ENCODE measurements around the gene KIR2DL3.
"Not testable (repeated sequence)": the region's sequence is repeated elsewhere in the genome, so short reads cannot be mapped to it uniquely, and the experiment has no call there.

Gene KIR2DL3

GRCh38 chr19:54738306-54738705 is at the start of gene KIR2DL3:
Gene KIR2DL3 (plus strand): TSS chr19:54738513. CDS start chr19:54738546, 33 bp downstream.
- not testable (repeated sequence) for H3K4me3 ChIP-seq (ENCODE audit: low read depth, low read length); DNase-seq (ENCODE audit: low read depth)

GRCh38 chr19:54691582-54692297 is 46.6 kb upstream of the KIR2DL3 start:
- no peak for DNase-seq (ENCODE audit: low read depth)
- H3K4me3 ChIP-seq (ENCODE audit: low read depth, low read length), result no peak overlapping the region
- TF ChIP-seq POLR2A (IDR thresholded peaks at IDR 0.05; ENCODE audit: extremely low read depth, insufficient read length), result no peak
- TF ChIP-seq, protein P1, sequence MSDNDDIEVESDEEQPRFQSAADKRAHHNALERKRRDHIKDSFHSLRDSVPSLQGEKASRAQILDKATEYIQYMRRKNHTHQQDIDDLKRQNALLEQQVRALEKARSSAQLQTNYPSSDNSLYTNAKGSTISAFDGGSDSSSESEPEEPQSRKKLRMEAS (IDR thresholded peaks at IDR 0.05; ENCODE audit: low read depth, low read length), result no peak
- TF ChIP-seq CTCF (IDR thresholded peaks at IDR 0.05; ENCODE audit: low read depth, low read length), result no peak
- no peak for TF ChIP-seq MYC (IDR thresholded peaks at IDR 0.05; ENCODE audit: low read depth, low read length)

GRCh38 chr19:54692298-54692615 is 46.1 kb upstream of the KIR2DL3 start:
- no peak overlapping the region for H3K4me3 ChIP-seq (ENCODE audit: low read depth, low read length)
- no peak for DNase-seq (ENCODE audit: low read depth)
- TF ChIP-seq MYC (IDR thresholded peaks at IDR 0.05; ENCODE audit: low read depth, low read length) (no peak), POLR2A (IDR thresholded peaks at IDR 0.05; ENCODE audit: extremely low read depth, insufficient read length) (no peak), CTCF (IDR thresholded peaks at IDR 0.05; ENCODE audit: low read depth, low read length) (no peak)
- TF ChIP-seq, protein P1 (IDR thresholded peaks at IDR 0.05; ENCODE audit: low read depth, low read length), result no peak

DNA sequence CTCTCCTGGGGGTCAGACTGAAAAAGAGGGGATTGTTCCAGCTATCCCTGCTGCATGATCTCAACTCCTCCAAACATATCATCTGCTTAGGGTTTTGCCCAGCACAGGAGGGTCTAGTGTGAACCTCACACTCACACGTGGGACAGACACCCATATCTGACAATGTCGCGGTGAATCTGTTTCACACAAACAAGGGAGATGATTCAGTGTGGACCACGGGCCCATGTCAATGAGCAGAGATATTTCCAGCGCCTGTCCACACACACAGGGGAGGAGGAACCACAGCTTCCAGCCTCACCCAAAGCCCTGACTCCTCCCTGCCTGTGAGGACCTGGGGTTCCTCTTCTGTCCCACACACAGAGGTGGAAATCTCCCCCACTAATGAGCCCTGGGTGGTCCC is 43.7 kb upstream of the KIR2DL3 start:
- TF ChIP-seq POLR2A (IDR thresholded peaks at IDR 0.05; ENCODE audit: extremely low read depth, insufficient read length), result no peak
- TF ChIP-seq, protein P1 (IDR thresholded peaks at IDR 0.05; ENCODE audit: low read depth, low read length), result no peak
- no peak for TF ChIP-seq MYC (IDR thresholded peaks at IDR 0.05; ENCODE audit: low read depth, low read length)
- no peak for TF ChIP-seq CTCF (IDR thresholded peaks at IDR 0.05; ENCODE audit: low read depth, low read length)
- peak; percentile 6 for DNase-seq (ENCODE audit: low read depth)
- H3K4me3 ChIP-seq (ENCODE audit: low read depth, low read length), result no peak overlapping the region

DNA sequence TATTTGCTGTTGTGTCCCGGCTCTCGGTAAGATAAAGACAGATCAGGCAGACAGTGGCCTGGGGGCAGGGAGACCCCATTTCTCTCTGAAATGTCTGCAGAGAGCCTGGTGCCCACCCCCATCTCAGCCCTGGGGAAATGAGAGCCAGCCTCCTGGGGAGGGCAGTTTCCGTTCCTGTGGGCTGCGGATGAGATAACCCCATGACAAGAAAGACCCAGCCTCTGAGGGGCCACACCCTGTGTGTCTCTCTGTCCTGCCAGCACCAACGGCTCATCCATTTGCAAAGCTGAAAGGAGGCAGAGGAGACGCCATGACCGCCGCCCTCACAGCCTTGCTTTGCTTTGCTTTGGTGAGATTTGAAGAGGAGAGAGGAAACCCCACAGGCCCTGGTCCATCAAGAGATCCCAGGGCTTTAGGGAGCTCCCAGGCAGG is 42.2 kb upstream of the KIR2DL3 start:
- DNase-seq (ENCODE audit: low read depth), result peak; percentile 29
- no peak overlapping the region for H3K4me3 ChIP-seq (ENCODE audit: low read depth, low read length)
- TF ChIP-seq CTCF (IDR thresholded peaks at IDR 0.05; ENCODE audit: low read depth, low read length) (no peak), POLR2A (IDR thresholded peaks at IDR 0.05; ENCODE audit: extremely low read depth, insufficient read length) (no peak), MYC (IDR thresholded peaks at IDR 0.05; ENCODE audit: low read depth, low read length) (no peak)
- TF ChIP-seq, protein P1 (IDR thresholded peaks at IDR 0.05; ENCODE audit: low read depth, low read length), result no peak

- H3K4me3 ChIP-seq (ENCODE audit: low read depth, low read length), result no peak overlapping the region
- TF ChIP-seq CTCF (IDR thresholded peaks at IDR 0.05; ENCODE audit: low read depth, low read length), result no peak
- TF ChIP-seq MYC (IDR thresholded peaks at IDR 0.05; ENCODE audit: low read depth, low read length), result no peak
- TF ChIP-seq, protein P1 (IDR thresholded peaks at IDR 0.05; ENCODE audit: low read depth, low read length), result no peak
- no peak for TF ChIP-seq POLR2A (IDR thresholded peaks at IDR 0.05; ENCODE audit: extremely low read depth, insufficient read length)
- no peak for DNase-seq (ENCODE audit: low read depth)
Measured at GRCh38 chr19:54696766-54697165, 41.5 kb upstream of the KIR2DL3 start.

DNA sequence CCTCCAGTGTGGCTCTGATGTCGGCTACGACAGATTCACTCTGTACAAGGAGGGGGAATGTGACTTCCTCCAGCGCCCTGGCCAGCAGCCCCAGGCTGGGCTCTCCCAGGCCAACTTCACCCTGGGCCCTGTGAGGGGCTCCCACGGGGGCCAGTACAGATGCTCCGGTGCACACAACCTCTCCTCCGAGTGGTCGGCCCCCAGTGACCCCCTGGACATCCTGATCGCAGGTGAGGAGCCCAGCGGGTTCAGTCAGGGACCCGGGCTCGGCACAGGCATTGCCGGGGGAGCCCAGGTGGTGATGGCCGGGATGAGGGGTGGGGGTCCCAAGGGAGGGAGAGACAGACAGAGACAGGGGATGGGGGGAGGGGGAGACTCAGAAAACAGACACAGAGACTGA is 40.6 kb upstream of the KIR2DL3 start:
- H3K4me3 ChIP-seq (ENCODE audit: low read depth, low read length); DNase-seq (ENCODE audit: low read depth): not testable (repeated sequence)
